Liver (tissue), 2 donors: Measurements from ENCODE around the gene MARCHF10.

ENCODE experiments used
- CTCF ChIP-seq: fragments of 150-350 bp; IDR thresholded peaks from 2 replicates; pipeline ENCODE4 v1.5.1; 2017; ENCODE audit warnings: improper control_type of control experiment, low read depth, low read length; ENCODE audit not compliant: missing input control
- REST ChIP-seq: IDR thresholded peaks from 2 replicates; pipeline ENCODE4 v1.6.1; 2016; ENCODE audit warnings: antibody characterized with exemption, mild to moderate bottlenecking
- YY1 ChIP-seq: IDR thresholded peaks from 2 replicates; pipeline ENCODE4 v1.6.1; 2016; ENCODE audit warnings: antibody characterized with exemption, mild to moderate bottlenecking
- ZBTB33 ChIP-seq: IDR thresholded peaks from 2 replicates; pipeline ENCODE4 v1.6.1; 2016; ENCODE audit warnings: antibody characterized with exemption
- donor health status: healthy.

- TF ChIP-seq YY1 (no peak), CTCF (no peak), REST (no peak), ZBTB33 (no peak)
These were observed 145.3 kb downstream of the MARCHF10 start for GRCh38 chr17:62662855-62663254.
